HG02943 (cell line): ENCODE data around the gene IRF9.

Source experiments
- ATAC-seq: cut with Tn5 transposase; IDR thresholded peaks from one replicate; pipeline ENCODE4 v1.9.1; 2021; ENCODE audit warnings: mild to moderate bottlenecking, low read depth, moderate library complexity; ENCODE audit not compliant: unreplicated experiment

IRF9 gene

DNA sequence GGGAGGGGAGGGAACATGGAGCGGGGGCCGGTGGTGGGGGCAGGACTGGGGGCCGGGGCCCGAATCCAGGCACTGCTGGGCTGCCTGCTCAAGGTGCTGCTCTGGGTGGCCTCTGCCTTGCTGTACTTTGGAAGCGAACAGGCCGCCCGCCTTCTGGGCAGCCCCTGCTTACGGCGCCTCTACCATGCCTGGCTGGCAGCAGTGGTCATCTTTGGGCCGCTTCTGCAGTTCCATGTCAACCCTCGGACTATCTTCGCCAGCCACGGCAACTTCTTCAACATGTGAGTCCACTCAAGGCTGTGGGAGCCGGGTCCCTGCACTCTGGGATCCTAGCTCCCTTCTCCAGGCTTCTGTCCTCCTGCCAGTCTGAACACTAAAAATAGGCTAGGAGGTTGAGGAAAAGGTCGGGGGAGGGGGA is 29.5 kb upstream of the IRF9 start:
- no peak for ATAC-seq

DNA sequence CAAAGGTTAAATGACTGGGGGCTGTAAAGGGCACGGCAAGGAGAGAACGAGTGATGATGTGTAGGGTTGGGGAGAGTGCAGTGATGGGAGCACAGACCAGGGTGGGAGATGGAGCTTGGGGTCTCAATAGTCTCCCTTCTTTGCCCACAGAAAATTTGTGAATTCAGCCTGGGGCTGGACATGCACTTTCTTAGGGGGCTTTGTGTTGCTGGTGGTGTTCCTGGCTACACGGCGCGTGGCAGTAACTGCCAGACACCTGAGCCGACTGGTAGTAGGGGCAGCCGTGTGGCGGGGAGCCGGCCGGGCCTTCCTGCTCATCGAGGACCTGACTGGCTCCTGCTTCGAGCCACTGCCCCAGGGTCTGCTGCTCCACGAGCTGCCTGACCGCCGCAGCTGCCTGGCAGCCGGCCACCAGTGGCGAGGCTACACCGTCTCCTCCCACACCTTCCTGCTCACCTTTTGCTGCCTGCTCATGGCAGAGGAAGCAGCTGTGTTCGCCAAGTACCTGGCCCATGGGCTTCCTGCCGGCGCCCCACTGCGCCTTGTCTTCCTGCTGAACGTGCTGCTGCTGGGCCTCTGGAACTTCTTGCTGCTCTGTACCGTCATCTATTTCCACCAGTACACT is 28.9 kb upstream of the IRF9 start:
- ATAC-seq = no peak

DNA sequence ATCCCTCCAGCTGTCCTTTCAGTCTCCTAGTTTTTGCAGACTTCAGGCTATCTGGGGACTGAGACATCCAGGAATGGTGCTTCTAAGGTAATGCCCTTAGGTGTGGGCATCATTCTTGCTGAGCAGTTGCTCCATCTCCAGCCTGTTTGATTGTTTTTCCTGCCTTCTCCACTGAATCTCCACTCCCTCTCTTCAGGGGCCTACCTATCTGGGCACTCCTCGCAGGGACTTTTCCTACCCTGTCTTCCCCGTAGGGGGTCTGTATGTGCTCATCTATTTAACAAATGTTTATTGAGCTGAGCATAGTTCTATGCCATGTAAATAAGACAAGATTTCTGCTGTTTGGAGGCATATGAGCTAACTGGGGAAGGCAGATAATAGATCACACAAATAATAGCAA is 28.1 kb upstream of the IRF9 start:
- no peak for ATAC-seq

DNA sequence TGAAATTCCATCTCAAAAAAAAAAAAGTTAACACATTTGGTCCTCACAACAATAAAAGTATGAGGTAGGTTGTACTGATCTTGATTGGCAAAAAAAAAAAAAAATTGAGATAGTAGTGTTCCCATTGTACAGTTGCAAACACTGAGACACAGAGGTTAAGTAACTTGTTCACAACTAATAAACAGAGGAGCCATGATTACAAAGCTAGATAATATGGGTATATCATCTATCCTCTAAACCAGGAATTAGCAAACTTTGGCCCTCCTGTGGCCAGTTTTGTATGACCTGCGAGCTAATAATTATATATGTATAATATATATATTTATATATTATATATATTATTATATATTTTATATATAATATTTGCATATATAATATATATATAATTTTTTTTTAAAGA is 27.3 kb upstream of the IRF9 start:
- no peak for ATAC-seq

DNA sequence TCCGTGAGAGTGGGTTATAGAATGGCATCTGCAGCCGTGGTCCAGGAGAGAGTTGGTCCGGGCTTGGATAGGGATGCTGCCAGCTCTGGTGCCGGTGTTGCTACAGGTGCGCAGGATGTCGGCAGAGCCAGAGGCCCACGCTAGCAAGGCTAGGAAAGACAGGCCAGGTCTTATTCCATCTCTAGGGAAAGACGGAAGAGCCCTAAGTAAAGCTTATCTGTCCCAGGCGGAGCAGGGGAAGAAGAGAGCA is 25.6 kb upstream of the IRF9 start:
- peak; percentile 17 for ATAC-seq

DNA sequence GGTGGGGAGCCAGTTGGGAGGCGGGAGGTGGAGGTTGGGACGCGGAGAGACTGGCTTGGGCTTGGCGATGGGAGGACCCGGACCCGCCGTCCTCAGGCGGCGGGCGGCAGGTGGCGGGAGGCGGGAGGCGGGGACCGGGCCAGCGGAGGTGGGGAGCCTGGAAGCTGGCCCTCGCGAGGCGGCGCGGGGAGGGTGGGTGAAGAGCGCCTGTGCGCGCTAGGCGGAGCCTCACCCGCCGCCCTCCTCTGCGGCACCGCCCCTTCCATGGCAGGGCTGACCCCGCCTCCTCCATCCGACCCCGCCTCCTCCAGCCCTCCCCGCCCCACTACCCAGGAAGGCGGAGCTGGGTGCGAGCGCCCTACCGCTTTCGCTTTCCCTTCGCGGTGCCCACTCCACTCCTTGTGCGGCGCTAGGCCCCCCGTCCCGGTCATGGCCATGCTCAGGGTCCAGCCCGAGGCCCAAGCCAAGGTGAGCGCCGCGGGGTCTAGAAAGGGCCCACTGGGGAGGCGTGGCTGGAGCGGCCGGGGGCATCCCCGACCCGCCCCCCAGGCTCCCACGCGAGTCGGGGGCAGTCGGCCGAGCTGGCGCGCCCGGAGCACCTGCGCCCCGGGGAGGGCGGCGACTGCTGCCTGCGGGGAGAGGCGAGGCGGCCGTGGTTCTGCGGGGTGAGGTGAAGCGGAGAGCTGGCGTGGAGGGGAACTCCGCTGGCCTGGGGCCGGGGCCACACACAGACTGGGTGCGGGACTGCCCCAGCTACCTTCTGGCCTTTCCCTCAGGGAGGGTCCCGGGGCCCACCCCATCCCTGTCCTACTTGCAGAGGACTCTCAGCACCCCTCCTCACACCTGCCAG is 25.0 kb upstream of the IRF9 start, which contains the start of gene PSME1:
Gene PSME1, plus strand, starts transcription at position 361 of the 850 bp plus-strand sequence. Its CDS starts 69 bp downstream, at position 430.
- ATAC-seq = peak; percentile 79

DNA sequence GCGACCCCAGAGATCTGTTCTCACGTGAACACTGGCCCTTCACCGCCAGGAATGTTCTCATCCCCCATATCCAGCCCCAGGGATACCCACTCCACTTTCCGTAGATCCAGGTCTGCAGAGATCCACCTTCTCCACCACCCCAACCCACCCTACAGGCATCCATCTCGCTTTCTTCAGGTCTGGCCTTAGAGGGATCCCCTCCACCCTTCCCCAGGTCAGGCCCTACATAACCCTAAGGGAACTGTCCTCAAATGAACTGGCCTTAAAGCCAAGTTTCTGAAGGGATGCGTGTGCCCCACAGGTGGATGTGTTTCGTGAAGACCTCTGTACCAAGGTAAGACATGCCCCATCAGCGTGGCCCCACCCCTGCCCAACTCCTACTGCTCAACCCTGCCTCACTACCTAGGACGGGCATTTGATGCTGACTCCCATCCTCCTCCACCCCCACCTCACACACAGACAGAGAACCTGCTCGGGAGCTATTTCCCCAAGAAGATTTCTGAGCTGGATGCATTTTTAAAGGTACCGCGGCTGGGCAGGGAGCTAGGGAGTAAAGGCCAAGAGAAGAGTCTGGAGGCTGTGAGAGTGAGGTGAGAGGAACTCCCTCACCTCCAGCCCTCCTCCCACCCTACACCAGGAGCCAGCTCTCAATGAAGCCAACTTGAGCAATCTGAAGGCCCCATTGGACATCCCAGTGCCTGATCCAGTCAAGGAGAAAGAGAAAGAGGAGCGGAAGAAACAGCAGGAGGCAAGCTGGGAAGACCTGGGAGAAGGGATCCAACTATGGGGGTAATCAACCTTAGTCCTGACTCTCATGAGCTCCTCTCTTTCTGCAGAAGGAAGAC is 24.2 kb upstream of the IRF9 start:
- ATAC-seq = no peak

DNA sequence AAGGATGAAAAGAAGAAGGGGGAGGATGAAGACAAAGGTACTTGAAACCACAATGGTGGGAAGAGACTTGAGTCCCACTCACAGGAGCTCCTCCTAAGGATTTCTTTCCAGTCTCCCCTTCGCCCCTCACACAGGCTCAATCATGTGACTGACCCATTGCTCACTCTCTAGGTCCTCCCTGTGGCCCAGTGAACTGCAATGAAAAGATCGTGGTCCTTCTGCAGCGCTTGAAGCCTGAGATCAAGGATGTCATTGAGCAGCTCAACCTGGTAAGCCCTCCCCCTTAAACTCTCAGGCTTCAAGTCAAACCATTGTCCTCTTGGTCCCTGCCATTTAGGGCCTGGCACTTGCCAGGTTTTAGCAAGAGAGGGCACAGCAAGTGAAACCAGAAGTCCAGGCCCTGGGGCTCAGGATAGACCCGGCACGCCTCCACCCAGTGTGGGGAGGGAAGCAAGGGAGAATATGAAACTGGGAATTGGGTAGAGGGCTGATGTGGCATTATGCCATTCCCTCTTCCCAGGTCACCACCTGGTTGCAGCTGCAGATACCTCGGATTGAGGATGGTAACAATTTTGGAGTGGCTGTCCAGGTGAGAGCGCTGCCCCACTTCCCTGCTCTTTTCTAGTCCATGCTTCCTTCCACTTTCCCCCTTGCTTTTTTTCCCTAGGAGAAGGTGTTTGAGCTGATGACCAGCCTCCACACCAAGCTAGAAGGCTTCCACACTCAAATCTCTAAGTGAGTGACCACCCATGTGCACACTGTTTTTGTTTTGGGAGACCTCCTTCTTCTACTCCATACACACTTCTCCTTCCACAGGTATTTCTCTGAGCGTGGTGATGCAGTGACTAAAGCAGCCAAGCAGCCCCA is 23.3 kb upstream of the IRF9 start:
- ATAC-seq = no peak

DNA sequence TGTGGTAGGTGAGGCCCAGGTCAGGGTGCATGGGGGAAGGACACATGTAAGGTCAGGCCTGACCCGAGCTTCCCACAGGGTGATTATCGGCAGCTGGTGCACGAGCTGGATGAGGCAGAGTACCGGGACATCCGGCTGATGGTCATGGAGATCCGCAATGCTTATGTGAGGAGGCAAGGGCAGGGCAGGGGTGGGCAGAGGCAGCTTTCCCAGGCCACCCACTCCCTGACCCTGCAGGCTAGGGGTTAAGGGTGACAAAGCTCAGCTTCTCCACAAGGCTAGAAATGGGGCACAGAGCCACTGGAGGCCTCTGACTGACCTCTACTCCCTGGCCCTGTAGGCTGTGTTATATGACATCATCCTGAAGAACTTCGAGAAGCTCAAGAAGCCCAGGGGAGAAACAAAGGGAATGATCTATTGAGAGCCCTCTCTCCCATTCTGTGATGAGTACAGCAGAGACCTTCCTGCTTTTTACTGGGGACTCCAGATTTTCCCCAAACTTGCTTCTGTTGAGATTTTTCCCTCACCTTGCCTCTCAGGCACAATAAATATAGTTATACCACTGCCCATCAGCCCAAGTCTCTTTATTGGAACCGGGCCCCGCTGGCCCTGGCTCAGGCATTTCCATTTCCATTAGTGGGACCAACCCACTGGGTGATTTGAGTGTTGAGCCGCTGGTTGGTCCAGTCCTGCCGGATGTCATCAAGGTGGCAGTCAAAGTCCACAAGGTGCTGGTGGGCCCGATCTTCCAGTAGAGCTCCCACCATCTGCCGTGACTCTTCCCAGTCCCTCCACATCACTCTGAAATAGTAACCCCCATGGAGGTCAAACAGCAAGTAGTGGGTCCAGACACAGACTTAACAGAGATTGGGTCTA is 22.4 kb upstream of the IRF9 start:
- ATAC-seq = no peak

DNA sequence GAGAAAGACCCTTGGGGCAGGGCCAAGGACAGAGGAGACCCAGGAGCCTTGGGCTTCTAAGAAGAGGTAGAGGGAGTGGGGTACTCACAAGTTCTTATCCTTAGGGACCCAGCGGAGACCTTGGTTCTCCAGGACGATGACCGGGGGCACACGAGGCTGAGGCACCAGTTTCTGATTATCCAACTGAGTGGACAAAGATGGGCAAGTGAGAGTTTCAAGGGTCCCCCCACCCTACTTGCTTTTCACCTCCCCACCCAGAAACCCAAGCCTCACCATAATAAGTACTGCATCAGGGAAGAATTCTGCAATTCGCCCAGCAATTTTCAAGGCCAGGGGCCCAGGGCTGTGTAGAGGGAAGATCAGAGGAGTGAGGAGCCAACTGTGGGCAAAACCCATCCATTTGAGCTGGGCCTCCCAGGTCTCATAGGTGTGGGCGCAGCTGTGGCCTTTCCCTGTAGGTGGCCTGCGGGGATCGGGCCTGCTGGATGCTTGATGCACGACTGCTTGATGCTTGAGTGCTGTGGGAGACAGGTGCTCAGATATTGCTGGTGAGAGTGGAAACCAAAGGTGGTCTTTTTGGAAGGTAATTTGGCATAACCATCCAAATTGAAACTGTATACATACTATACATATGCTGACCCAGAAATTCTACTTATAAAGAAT is 21.7 kb upstream of the IRF9 start:
- ATAC-seq = no peak

DNA sequence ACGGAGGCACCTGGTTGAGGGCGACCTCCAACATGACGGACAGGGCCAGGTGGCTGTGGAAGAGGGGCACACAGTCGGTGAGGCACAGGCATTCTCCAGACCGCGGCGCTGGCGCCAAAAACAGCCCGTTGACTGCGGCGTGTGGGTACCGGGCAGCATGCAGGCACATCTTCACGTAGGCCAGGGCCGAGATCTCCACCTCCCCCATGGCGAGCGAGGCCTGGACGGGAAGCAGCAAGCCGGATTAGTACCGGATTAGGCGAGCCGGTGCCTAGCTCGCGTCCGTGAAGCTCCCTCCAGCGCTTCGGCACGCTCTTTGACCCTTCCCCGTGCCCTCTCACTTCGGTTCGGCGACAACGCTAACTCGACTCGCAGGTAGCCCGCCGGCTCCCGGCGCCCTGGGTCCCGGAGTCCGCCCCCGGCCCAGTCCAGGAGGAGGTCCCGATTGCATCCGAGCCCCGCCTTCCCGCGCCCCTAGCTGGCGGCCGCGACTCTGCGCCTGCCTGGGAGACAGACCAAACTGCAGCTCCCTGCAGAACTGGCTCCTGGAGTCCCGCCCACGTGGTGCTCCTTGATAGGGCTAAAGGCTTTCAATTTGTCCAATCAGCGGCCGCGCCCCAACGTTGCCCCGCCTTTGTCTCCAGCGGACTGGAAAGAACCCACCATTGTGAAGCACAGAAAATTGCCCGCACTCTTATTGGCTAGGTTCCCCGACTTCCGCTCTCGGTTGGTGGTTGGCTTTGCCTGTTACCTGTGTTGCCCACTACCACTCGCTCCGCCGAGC is 19.8 kb upstream of the IRF9 start, which contains the start of gene EMC9:
Gene EMC9, minus strand, starts transcription at position 495 of the 784 bp plus-strand sequence. Its CDS starts 287 bp downstream, at position 208.
- ATAC-seq = peak; percentile 83

DNA sequence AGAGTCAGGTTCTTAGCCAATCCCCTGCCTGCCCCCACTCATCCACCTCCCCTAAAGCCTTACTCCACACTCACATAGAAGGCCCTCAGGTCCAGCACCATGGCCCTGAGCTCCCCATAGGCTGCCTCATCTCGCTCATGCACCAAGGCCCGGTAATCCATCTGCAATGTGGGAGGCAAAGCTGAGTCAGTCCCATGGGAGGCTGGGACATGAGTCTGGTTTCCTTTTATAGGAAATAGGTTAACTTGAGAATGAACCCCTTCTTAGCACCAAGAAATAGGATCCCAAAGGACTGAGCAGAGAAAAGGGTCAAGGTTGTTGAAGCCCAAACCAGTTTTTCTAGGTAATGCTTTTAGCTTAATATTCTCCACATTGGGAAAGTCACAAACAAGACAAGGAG is 17.6 kb upstream of the IRF9 start:
- ATAC-seq = no peak

DNA sequence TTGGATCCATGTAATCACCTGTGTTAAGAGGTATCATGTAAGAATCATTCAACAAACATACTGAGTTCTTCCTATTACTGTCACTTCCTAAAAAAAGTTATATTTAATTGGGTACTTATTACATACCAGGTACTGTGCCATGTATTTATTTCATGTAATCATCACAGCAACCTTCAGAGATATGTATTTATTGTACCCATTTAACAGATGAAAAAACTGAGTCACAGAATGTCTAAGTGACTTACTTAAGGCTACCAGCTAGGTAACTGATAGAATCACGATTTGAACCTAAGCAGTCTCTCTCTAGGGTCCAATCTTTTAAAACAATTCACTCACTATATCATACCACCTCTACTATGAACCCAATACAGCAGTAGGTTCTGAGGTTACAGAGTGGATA is 16.6 kb upstream of the IRF9 start:
- no peak for ATAC-seq

DNA sequence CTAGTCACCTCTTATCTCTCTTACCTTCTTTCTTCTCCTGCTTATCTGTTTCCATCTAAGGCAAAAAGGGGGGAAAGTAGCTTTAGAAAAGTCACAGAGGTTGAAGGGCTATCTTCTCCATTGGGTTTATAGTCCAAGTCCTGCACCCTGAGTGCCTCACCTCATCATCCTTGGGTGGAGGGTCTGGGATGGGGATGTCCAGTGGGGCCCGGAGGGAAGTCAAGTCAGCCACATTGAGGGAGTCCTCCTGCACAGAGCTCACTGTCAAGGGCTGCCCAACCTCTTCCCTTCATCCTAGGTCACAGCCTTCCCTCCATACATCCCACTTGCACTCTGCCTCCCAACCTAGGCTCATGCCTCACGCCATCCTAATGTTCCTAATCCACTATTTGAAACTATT is 15.8 kb upstream of the IRF9 start:
- ATAC-seq = no peak

DNA sequence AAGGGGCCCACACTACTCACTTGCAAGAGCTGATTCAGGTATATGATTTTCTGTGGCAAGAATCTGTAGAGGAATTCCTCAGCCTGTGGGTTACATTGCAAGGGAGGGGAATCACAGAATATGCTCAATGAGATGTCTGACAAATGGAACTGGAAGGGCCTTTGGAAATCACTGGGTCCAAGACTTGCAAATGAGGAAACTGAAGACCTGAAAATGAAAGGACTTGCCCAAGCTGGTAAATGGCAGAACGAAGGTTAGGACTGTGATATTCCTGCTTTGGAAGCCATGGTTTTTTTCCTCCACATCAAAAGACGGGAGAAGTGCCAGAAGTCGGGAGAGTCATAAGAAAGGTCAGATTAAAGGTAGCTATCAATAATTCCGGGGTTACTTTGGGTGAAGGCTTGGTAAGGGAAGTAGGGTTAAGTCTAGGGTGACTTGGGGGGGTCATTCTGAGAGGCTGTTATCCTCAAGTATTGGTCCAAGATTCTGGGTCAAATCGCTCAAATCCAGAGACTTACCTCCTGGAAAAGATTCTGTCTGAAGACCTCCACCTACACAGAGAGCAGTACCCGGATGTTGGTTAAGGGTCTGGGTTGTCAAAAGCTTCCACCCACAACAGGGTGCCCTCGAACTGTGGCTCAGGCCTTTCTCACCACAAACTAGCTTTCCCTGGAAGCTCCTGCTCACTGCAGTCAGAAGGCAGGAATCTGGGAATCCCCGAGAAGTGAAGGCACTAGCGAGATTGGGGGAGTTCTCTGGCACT is 15.2 kb upstream of the IRF9 start:
- ATAC-seq = no peak

DNA sequence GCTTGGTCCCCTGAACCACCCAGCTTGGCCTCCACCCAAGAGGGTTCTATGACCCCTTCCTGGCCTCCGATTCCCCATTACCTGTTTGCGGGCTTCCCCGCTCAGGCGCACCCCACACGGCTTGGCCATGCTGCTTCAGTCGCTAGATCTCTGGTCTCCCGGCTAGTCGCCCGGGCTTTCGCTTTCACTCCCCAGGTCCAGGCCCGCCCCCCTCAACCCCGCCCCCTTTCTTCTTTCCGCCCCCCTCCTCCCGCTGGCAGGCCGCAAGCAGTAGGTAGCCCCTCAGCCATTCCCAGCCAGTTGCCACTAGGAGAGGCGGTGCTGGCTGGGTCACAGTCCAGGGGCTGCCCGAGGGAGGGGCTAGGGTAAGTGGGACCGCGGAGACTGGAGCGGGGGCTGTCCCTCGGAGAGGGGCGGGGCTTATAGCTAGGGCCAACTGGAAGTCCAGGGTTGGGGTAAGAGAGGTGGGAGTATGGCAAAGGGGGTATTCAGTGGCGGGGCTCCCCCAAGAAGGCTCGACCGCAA is 14.6 kb upstream of the IRF9 start, which contains the start of gene PSME2:
Gene PSME2, minus strand, starts transcription at position 158 of the 525 bp plus-strand sequence. Its CDS starts 29 bp downstream, at position 129.
- ATAC-seq = peak; percentile 55
